Stomach smooth muscle (tissue), 2 donors: ENCODE results near the gene SLC6A18.

Source experiments
- H3K27ac ChIP-seq: one replicate; pipeline ENCODE4 v1.7.0; 2013; ENCODE audit warnings: mild to moderate bottlenecking, low read length, inconsistent platforms
- H3K27me3 ChIP-seq, 2 donors: one replicate each; pipeline ENCODE4 v1.7.0; 2013; ENCODE audit warnings: low read length in 2 of 2; ENCODE audit not compliant: insufficient read depth in 2 of 2, control insufficient read depth in 1 of 2
- H3K36me3 ChIP-seq, 2 donors: one replicate each; pipeline ENCODE4 v1.7.0; 2013; ENCODE audit warnings: low read length in 2 of 2; ENCODE audit not compliant: control insufficient read depth in 2 of 2, insufficient read depth in 2 of 2
- H3K4me1 ChIP-seq: one replicate; pipeline ENCODE4 v1.7.0; 2013; ENCODE audit warnings: low read length; ENCODE audit not compliant: control insufficient read depth, insufficient read depth
- H3K4me3 ChIP-seq, 2 donors: one replicate each; pipeline ENCODE4 v1.7.0; 2013; ENCODE audit warnings: low read length in 2 of 2
- H3K9ac ChIP-seq, 2 donors: one replicate each; pipeline ENCODE4 v1.7.0; 2013; ENCODE audit warnings: low read length in 2 of 2, mild to moderate bottlenecking in 1 of 2
- H3K9me3 ChIP-seq, 2 donors: one replicate each; pipeline ENCODE4 v1.7.0; 2013; ENCODE audit warnings: low read length in 2 of 2; ENCODE audit not compliant: control insufficient read depth in 2 of 2
- donor health status: healthy.
- donor health status: Pancreatic carcinoma.

Gene SLC6A18

DNA sequence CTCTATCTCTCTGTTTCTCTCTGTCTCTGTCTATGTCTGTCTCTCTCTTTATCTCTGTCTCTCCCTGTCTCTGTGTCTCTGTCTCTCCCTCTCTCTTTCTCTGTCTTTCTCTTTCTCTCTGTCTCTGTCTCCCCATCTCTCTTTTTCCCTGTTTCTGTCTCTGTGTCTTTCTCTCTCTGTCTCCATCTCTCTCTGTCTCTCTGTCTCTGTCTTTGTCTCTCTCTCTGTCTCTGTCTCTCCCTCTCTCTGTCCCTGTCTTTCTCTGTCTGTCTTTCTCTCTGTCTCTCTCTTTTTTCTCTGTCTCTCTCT is 25.9 kb upstream of the SLC6A18 start:
- H3K4me1 ChIP-seq: no peaks in the 10 kb centered on the region
- no peak overlapping the region for H3K4me3 ChIP-seq
- no peak overlapping the region for H3K27ac ChIP-seq
- H3K9ac ChIP-seq: no peak overlapping the region
- no peaks in the 10 kb centered on the region for H3K36me3 ChIP-seq
- H3K9me3 ChIP-seq: peaks cover 0 to 4% of the 10 kb centered on the region in 2 donors
- H3K27me3 ChIP-seq: peaks cover 22 to 27% of the 10 kb centered on the region in 2 donors

DNA sequence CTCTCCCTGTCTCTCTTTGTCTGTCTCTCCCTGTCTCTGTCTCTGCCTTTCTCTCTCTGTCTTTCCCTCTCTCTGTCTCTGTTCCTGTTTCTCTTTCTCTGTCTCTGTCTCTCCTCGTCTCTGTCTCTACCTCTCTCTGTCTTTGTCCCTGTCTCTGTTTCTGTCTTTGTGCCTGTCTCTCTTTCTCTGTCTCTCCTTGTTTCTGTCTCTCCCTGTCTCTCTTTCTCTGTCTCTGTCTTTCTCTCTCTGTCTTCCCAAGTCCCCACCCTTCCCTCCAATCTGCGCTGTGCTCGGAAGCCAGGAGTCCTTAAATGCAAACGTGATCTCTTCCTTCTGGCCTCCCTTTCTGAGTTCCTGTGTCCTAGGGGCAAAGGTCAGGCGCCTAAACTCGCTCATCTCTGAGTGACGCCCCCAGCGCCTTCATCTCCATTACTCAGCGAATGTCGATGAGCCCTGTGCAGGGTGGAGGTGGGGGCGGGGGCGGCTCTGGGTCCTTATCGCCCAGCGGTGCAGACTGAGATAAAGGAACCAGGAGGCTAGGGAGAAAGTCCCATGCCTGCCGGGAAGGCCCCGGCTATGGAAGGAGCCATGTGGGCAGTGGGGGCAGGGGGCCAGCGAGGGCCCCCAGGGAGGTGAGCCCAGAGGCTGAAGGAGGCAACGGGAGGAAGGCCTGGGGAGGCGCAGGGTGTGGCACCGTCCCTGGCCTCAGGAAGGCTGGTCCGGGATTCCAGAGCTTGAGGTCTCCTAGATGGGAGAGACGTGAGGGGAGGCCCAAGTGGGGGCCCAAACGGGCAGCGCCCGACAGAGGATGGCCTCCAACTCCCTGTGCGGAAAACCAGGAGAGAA is 25.3 kb upstream of the SLC6A18 start:
- Histone ChIP-seq H3K36me3 (no peaks in the 10 kb centered on the region), H3K4me1 (no peaks in the 10 kb centered on the region), H3K27me3 (peaks cover 22 to 23% of the 10 kb centered on the region in 2 donors), H3K4me3 (no peak overlapping the region), H3K9me3 (no peaks in the 10 kb centered on the region), H3K27ac (no peak overlapping the region), H3K9ac (no peak overlapping the region)

DNA sequence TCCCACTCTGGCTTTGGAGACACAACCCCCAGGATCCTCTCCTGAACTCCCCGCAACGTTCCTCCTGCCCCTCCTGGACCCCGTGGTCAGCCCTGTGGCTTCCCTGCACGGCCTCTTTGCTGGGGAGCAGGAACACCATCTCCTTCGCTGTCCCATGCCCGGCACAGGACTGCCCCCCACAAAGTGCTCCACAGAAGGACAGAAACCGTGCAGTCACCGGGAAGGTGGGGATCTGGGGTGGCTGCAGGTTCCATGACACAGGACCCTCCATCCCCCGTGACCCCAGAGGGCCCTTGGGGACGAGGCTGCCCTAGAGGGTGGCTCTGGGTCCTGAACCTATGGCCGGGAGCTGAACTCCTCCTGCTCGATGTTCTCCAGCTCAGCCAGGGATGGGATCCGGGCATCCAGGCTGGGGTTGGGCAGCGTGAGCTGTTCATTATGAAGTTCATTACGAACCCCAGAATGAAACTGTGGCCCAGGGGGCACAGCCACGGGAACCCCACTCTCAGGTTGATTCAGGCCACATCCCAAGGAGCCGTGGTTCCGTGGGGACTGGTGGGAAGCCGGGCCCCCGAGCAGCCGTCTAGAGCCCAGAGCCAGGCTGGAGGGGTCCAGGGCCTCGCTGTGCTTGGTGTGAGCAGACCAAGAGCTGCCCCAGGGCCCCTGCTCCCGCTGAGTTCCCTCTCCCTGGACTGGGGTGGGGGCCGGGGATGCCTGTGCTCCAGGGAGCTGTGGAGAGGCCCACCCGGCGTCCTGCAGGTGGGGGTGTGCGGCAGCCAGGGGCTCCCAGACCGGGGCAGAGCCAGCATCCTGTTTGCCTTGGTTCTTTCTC is 24.5 kb upstream of the SLC6A18 start:
- Histone ChIP-seq H3K4me1 (no peaks in the 10 kb centered on the region), H3K9ac (no peak overlapping the region), H3K9me3 (no peaks in the 10 kb centered on the region), H3K4me3 (no peak overlapping the region), H3K27me3 (peaks cover 17% of the 10 kb centered on the region in 2 donors), H3K36me3 (no peaks in the 10 kb centered on the region), H3K27ac (no peak overlapping the region)

DNA sequence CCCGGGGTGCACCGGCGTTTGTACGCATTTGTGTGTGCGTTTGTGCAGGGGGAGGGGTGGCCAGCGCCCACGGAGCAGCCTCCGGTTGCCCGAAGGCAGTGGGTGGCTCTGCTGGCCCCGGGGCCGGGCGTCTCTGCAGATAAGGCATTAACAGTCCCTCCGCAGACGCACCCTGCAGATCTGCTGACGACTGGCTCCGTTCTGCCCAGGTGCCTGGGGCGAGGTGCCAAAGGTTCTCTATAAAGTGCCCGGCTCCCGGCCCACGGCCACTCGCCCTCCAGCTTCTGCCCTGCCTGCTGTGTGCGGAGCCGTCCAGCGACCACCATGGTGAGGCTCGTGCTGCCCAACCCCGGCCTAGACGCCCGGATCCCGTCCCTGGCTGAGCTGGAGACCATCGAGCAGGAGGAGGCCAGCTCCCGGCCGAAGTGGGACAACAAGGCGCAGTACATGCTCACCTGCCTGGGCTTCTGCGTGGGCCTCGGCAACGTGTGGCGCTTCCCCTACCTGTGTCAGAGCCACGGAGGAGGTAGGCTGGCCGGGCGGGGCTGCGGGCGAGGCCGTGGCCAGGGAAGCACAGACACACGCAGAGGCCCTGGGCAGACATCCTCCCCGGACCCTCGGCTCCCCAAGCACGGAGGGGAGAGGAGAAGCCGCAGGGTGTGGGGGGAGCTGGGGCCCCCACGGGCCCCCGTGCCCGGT is 23.7 kb upstream of the SLC6A18 start, which contains the start of gene SLC6A19:
Gene SLC6A19, plus strand, starts transcription at position 269 of the 699 bp plus-strand sequence. Its CDS starts 56 bp downstream, at position 325.
- H3K27me3 ChIP-seq: peaks cover 13 to 14% of the 10 kb centered on the region in 2 donors
- H3K27ac ChIP-seq: no peak within 1 kb of the TSS
- no peak within 1 kb of the TSS for H3K4me3 ChIP-seq
- no peaks in the 10 kb centered on the region for H3K4me1 ChIP-seq
- no peaks in the 10 kb centered on the region for H3K36me3 ChIP-seq
- no peaks in the 10 kb centered on the region for H3K9me3 ChIP-seq
- H3K9ac ChIP-seq: no peak within 1 kb of the TSS

DNA sequence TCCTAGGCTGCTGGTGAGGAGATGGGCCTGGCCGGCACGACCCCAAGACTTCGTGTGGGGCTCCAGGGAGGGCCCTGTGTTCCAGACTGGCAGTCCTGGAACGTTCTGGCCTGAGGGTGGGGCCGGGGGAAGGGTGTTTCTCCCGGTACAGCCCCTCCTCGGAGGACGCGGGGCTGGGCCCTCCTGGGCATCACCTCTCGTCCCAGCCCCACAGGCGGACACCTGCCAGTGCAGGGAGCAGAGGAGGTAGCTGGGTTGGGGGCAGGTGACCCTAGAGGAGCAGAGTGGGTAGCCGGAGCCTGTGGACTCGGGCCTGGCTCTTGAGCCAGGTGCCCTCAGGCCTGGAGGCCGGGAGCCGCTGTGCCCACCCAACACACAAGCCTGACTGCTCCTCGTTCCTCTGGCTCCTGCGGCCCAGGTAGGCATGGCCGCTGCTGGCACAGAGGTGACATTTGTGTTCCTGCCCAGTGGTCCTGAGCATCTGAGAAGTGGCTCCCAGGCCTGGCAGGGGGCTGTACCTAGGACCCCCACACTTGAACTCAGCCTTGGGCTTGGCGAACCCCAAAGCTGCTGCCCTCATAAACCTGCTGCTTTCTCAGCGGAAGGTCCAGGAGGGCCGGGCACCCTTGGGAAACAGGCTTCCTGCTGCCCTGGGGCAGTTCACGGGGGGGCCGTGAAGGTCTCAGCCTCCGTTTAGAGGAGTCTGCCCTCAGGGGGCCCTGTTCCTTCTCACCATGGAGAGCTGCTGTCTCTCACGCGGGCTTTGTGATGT is 23.0 kb upstream of the SLC6A18 start:
- Histone ChIP-seq H3K9ac (no peak overlapping the region), H3K27ac (no peak overlapping the region), H3K4me1 (no peaks in the 10 kb centered on the region), H3K36me3 (no peaks in the 10 kb centered on the region), H3K4me3 (no peak overlapping the region), H3K27me3 (peaks cover 7 to 12% of the 10 kb centered on the region in 2 donors), H3K9me3 (no peaks in the 10 kb centered on the region)

DNA sequence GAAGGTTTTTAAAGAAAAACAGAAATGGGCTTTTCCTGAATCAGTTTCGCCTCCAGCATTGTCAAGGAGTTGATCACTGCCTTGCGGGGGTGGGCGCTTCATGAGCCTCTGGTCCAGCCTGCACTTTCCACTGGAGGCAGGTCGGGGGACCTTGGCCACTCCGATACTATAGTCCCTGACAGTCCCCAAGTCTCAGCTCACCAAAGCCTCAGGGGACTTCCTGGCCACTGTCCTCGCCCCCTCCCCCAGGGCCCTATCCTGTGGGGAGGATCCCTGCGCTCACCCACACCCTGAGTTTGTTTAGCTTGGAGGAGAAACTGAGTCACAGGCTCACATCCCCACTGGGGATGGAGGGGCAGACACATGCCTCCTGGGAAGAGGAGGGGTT is 22.4 kb upstream of the SLC6A18 start:
- Histone ChIP-seq H3K9ac (no peak overlapping the region), H3K9me3 (no peaks in the 10 kb centered on the region), H3K27ac (no peak overlapping the region), H3K4me3 (no peak overlapping the region), H3K27me3 (peaks cover 5 to 17% of the 10 kb centered on the region in 2 donors), H3K36me3 (no peaks in the 10 kb centered on the region), H3K4me1 (no peaks in the 10 kb centered on the region)

DNA sequence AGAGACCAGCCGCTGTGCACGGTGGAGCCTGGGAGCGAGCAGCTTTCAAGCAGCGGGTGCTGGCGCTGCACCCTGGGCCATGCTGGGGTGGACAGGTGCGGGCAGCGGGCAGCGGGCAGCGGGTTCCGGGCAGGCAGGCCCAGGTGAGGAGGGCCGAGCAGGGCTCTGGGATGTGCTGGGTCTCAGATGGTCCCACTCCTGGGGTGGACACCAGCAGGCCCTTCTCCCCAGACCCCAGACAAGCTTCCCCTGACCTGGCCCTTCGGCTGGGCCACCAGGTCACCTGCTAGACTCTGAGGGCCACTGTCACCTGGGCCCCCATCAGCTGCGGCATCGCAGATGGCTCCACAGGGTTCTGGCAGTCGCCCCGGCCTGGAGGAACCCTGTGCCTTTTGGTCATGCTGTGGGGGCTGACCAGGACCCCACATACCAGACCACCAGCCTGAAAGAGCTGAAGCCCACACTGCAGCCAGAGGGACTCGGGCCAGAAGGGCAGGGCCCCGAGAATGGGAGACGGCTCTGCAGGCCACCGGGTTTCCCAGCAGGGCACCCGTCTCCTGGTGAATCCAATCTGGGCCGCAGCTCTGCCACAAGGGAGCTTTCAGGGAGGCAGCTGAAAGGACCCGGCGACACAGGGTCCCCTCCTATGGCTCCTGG is 21.7 kb upstream of the SLC6A18 start:
- Histone ChIP-seq H3K27me3 (peaks cover 0 to 14% of the 10 kb centered on the region in 2 donors), H3K9ac (no peak overlapping the region), H3K9me3 (no peaks in the 10 kb centered on the region), H3K4me1 (no peaks in the 10 kb centered on the region), H3K27ac (no peak overlapping the region), H3K36me3 (no peaks in the 10 kb centered on the region), H3K4me3 (no peak overlapping the region)

DNA sequence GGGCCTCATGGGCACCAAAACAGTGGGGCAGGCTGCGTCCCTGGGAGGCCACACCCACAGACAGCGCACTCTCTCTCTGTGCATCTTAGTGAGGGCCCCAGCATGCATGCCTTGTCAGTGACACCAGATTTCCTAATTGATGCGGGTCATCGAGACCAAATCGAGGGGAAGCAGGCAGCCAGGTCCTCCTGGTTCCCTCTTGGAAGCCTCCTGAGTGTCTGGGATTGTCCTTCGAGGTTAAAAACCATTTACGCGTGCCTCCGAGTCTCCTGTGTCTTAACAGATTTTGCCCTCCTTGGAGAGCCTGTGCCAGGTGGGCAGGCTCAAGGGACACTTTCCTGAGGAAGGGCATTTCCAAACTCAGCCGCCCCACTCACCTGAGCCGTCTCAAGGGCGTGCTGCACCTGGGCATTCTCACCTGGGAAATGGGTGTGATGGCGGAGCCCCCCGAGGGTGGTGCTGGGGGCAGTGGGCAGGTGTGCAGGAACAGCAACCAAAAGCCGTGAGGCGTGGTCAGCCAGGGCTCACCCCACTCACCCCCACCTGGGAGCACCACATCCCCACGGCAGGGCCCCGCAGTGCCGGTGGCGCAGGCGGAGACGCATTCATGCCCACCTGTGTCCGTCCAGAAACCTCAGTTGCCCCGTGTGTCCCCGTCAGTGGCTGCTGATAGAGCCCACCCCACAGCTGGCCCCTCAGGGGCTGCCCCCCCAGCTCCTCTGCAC is 21.1 kb upstream of the SLC6A18 start:
- H3K9me3 ChIP-seq: no peaks in the 10 kb centered on the region
- H3K27ac ChIP-seq: no peak overlapping the region
- H3K4me1 ChIP-seq: no peaks in the 10 kb centered on the region
- no peak overlapping the region for H3K4me3 ChIP-seq
- peaks cover 0 to 14% of the 10 kb centered on the region in 2 donors for H3K27me3 ChIP-seq
- no peaks in the 10 kb centered on the region for H3K36me3 ChIP-seq
- no peak overlapping the region for H3K9ac ChIP-seq

DNA sequence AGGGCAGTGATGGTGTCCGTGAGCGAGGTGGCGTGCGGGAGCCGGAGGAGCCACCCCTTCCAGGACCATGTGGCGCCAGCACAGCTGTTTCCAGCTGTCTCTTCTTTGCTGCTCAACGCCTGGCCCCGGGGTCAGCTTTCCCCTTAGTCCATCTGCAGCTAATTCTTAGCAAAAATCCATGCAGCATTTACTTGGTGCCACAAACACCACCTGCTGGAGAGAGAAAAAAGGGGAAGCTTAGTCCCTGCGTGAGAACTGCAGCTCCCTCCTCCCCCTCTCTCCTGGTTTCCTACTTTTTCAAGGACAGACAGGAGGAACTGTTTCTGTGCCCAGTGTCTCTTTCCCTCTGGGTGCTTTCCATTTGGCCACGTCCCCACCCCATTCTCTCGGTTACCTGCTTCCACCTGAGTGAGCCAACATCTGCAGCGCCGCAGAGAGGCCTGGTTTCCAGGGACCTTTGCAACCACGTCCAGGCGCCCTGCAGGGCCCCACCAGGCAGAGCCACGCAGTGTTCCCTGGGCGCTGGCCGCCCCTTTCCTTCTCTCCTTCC is 20.4 kb upstream of the SLC6A18 start:
- H3K9me3 ChIP-seq: no peaks in the 10 kb centered on the region
- no peak overlapping the region for H3K27ac ChIP-seq
- no peaks in the 10 kb centered on the region for H3K36me3 ChIP-seq
- H3K4me1 ChIP-seq: no peaks in the 10 kb centered on the region
- no peak overlapping the region for H3K9ac ChIP-seq
- no peak overlapping the region for H3K4me3 ChIP-seq
- H3K27me3 ChIP-seq: peaks cover 0 to 14% of the 10 kb centered on the region in 2 donors
